ENCODE measurements around the gene PRSS35. TPM values are rescaled to one million over a fixed set of nuclear protein-coding genes. Genes with fewer than 3 reads are reported as not detected.
A peak's percentile ranks its signal among the peaks of the same experiment; 100 is the strongest.

The PRSS35 gene, protein sequence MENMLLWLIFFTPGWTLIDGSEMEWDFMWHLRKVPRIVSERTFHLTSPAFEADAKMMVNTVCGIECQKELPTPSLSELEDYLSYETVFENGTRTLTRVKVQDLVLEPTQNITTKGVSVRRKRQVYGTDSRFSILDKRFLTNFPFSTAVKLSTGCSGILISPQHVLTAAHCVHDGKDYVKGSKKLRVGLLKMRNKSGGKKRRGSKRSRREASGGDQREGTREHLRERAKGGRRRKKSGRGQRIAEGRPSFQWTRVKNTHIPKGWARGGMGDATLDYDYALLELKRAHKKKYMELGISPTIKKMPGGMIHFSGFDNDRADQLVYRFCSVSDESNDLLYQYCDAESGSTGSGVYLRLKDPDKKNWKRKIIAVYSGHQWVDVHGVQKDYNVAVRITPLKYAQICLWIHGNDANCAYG
- polyA plus RNA-seq (2012; rRNA removed), result 0.36 and 0.47 TPM in 2 replicates
- 0.47 and 0.68 TPM in 2 replicates for polyA plus RNA-seq (2012; cell fraction: cytosol; rRNA removed)
- polyA plus RNA-seq (2012; cell fraction: nucleus; rRNA removed), result 0.27 and 0.42 TPM in 2 replicates

DNA sequence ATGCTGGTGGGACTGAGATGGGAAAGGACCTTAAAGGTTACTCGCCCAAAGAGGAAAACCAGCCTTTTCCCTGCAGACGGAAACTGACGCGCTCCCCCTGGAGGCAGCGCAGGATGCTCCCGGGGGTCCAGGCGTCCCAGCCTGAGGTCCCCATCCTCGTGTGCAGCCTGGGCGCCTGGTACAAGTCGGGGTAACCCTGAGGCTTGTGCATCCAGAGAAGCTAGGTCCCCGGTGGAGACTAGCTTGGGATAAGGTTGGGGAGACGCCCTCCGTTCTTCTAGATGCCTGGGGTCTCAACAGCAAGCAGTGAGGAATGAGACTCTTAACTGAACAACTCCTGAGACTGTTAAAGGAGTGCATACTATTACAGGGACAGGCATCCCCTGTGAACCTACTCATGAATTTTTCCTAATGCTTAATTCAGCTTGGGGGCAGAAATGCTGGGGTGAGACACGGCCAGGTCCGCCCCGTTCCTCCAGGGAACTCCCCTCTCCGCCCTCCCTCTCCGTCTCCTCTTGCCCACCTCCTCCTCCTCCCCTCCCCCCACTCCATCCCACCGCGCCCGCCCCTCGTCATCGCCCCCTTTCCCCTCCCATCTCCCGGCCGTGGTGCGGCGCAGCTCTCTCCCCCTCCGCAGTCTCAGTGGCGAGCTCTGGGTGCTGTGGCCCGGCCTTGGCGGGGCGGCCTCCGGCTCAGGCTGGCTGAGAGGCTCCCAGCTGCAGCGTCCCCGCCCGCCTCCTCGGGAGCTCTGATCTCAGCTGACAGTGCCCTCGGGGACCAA lies at the start of gene PRSS35:
PRSS35 (plus strand) TSS at position 634 of the 781 bp plus-strand sequence. CDS start 10,908 bp downstream, outside the sequence.
- 5% methylated on average over 26 of the region's 38 CpGs for WGBS (ENCODE audit: low lambda C conversion rate)
- Histone ChIP-seq H3K36me3 (replicated peaks in 1 of 2; ENCODE audit: control insufficient read depth in 1 of 2, insufficient read depth in 2 of 2, low read length in 1 of 2) (no peaks in the 10 kb centered on the region), H3K9ac (0 out of 2 replicates have a peak within 1 kb of the TSS, but pooled peaks have one; percentile 14), H3K79me2 (ENCODE audit: insufficient read depth) (no peaks in the 10 kb centered on the region), H3F3A (replicated peaks; ENCODE audit: insufficient read depth) (no peaks in the 10 kb centered on the region), H4K20me1 (ENCODE audit: insufficient read depth) (no peaks in the 10 kb centered on the region), H3K9me3 (no peaks in the 10 kb centered on the region), H3K4me2 (peak within 1 kb of the TSS; percentile 83), H3K4me1 (ENCODE audit: control insufficient read depth in 1 of 2, insufficient read depth in 2 of 2, low read depth in 1 of 2, low read length in 1 of 2) (peaks cover 0 to 4% of the 10 kb centered on the region in 2 experiments; a peak in 1 of 4 replicates), H3K4me3 (ENCODE audit: low read depth in 2 of 2, low read length in 1 of 2) (peak within 1 kb of the TSS; percentile 55 to 58), H3K27me3 (ENCODE audit: insufficient read depth) (no peaks in the 10 kb centered on the region), H3K9me2 (no peaks in the 10 kb centered on the region), H3K27ac (ENCODE audit: low read depth in 2 of 2, low read length in 1 of 2) (no peak within 1 kb of the TSS), H2AFZ (ENCODE audit: low read depth) (peak within 1 kb of the TSS; percentile 77)
- POLR2A ChIA-PET, result no interaction called here
- peak; percentile 77 for DNase-seq
- CTCF ChIA-PET, result interaction anchor here (0.6 to 8.0 kb wide), 33 partner anchors 9 to 1277 kb away, joined by 3 to 293 read pairs (median 4); partner anchors contain the start of genes DOP1A and UBE3D
- TF ChIP-seq RXRA (IDR thresholded peaks at IDR 0.05; ENCODE audit: borderline replicate concordance, low read depth) (no peak), TEAD4 (IDR thresholded peaks at IDR 0.05; ENCODE audit: borderline replicate concordance, insufficient read depth) (no peak), SMC3 (IDR thresholded peaks at IDR 0.05; ENCODE audit: low read depth, low read length) (peak; percentile 79), RAD21 (IDR thresholded peaks at IDR 0.05; ENCODE audit: low read length) (peak; percentile 69)
- TF ChIP-seq, protein P1, sequence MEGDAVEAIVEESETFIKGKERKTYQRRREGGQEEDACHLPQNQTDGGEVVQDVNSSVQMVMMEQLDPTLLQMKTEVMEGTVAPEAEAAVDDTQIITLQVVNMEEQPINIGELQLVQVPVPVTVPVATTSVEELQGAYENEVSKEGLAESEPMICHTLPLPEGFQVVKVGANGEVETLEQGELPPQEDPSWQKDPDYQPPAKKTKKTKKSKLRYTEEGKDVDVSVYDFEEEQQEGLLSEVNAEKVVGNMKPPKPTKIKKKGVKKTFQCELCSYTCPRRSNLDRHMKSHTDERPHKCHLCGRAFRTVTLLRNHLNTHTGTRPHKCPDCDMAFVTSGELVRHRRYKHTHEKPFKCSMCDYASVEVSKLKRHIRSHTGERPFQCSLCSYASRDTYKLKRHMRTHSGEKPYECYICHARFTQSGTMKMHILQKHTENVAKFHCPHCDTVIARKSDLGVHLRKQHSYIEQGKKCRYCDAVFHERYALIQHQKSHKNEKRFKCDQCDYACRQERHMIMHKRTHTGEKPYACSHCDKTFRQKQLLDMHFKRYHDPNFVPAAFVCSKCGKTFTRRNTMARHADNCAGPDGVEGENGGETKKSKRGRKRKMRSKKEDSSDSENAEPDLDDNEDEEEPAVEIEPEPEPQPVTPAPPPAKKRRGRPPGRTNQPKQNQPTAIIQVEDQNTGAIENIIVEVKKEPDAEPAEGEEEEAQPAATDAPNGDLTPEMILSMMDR (IDR thresholded peaks at IDR 0.05), result peak; percentile 68

DNA sequence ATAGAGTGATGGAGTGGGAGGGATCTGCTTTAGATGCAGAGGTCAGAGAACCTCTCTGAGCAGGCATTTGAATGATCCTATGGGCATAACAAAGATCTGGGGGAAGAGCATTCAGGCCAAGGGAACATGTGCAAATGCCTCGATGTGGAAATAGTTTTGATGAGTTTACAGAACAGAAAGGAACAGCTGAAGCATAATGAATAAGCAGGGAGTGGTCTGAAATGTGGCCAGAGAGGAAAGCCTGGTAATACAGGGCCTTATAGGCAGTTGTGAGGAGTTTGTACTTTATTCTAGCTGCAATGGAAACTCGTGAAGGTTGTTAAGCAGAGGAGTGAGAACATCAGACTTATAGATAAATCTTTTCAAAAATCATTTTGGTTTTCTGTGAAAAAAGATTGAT lies 48.4 kb upstream of the PRSS35 start:
- CTCF ChIA-PET, result no interaction called here
- Histone ChIP-seq H3K9ac (no peak overlapping the region), H3K27ac (ENCODE audit: low read depth in 2 of 2, low read length in 1 of 2) (no peak overlapping the region), H3K4me1 (ENCODE audit: control insufficient read depth in 1 of 2, insufficient read depth in 2 of 2, low read depth in 1 of 2, low read length in 1 of 2) (no peaks in the 10 kb centered on the region), H4K20me1 (ENCODE audit: insufficient read depth) (no peaks in the 10 kb centered on the region), H3K4me2 (no peak overlapping the region), H3K27me3 (ENCODE audit: insufficient read depth) (no peaks in the 10 kb centered on the region), H2AFZ (ENCODE audit: low read depth) (no peak overlapping the region), H3K4me3 (ENCODE audit: low read depth in 2 of 2, low read length in 1 of 2) (no peak overlapping the region), H3F3A (replicated peaks; ENCODE audit: insufficient read depth) (no peaks in the 10 kb centered on the region), H3K36me3 (replicated peaks in 1 of 2; ENCODE audit: control insufficient read depth in 1 of 2, insufficient read depth in 2 of 2, low read length in 1 of 2) (no peaks in the 10 kb centered on the region), H3K79me2 (ENCODE audit: insufficient read depth) (no peaks in the 10 kb centered on the region), H3K9me2 (no peaks in the 10 kb centered on the region), H3K9me3 (no peaks in the 10 kb centered on the region)
- 36% methylated on average over 2 of the region's 2 CpGs for WGBS (ENCODE audit: low lambda C conversion rate)
- POLR2A ChIA-PET, result no interaction called here
- DNase-seq, result no peak
- TF ChIP-seq, protein P1 (IDR thresholded peaks at IDR 0.05), result no peak
- TF ChIP-seq GATA2 (CRISPR knock-in tag; IDR thresholded peaks at IDR 0.05) (no peak), RCOR1 (IDR thresholded peaks at IDR 0.05; ENCODE audit: low read length) (no peak), MEF2A (IDR thresholded peaks at IDR 0.05; ENCODE audit: borderline replicate concordance, low read depth) (no peak), GABPA (IDR thresholded peaks at IDR 0.05; ENCODE audit: low read depth) (no peak), ELF1 (IDR thresholded peaks at IDR 0.05) (no peak), YY1 (IDR thresholded peaks at IDR 0.05; ENCODE audit: low read depth) (no peak), EZH2phosphoT487 (IDR thresholded peaks at IDR 0.05; ENCODE audit: borderline replicate concordance, low read depth) (no peak), EP300 (IDR thresholded peaks at IDR 0.05; ENCODE audit: borderline replicate concordance in 1 of 2, low read depth in 1 of 2, low read length in 1 of 2) (no peak), FOSL2 (IDR thresholded peaks at IDR 0.05; ENCODE audit: borderline replicate concordance, low read depth) (no peak)
- TF ChIP-seq, protein P2, sequence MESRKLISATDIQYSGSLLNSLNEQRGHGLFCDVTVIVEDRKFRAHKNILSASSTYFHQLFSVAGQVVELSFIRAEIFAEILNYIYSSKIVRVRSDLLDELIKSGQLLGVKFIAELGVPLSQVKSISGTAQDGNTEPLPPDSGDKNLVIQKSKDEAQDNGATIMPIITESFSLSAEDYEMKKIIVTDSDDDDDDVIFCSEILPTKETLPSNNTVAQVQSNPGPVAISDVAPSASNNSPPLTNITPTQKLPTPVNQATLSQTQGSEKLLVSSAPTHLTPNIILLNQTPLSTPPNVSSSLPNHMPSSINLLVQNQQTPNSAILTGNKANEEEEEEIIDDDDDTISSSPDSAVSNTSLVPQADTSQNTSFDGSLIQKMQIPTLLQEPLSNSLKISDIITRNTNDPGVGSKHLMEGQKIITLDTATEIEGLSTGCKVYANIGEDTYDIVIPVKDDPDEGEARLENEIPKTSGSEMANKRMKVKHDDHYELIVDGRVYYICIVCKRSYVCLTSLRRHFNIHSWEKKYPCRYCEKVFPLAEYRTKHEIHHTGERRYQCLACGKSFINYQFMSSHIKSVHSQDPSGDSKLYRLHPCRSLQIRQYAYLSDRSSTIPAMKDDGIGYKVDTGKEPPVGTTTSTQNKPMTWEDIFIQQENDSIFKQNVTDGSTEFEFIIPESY (IDR thresholded peaks at IDR 0.05; ENCODE audit: borderline replicate concordance, low read depth), result no peak
- TF ChIP-seq, protein P3, sequence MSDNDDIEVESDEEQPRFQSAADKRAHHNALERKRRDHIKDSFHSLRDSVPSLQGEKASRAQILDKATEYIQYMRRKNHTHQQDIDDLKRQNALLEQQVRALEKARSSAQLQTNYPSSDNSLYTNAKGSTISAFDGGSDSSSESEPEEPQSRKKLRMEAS (IDR thresholded peaks at IDR 0.05; ENCODE audit: low read depth), result no peak
- TF ChIP-seq, protein P4, sequence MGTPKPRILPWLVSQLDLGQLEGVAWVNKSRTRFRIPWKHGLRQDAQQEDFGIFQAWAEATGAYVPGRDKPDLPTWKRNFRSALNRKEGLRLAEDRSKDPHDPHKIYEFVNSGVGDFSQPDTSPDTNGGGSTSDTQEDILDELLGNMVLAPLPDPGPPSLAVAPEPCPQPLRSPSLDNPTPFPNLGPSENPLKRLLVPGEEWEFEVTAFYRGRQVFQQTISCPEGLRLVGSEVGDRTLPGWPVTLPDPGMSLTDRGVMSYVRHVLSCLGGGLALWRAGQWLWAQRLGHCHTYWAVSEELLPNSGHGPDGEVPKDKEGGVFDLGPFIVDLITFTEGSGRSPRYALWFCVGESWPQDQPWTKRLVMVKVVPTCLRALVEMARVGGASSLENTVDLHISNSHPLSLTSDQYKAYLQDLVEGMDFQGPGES (IDR thresholded peaks at IDR 0.05; ENCODE audit: low read depth, low read length), result no peak

Measured in SK-N-SH (cell line).